Muscle layer of colon (tissue), 2 donors: ENCODE measurements around the gene CCDC187.

Experiments
- H3K27ac ChIP-seq: one replicate; pipeline ENCODE4 v1.7.0; 2013; ENCODE audit warnings: low read depth, mild to moderate bottlenecking, low read length, moderate library complexity
- H3K27me3 ChIP-seq, 2 donors: one replicate each; pipeline ENCODE4 v1.7.0; 2013; ENCODE audit warnings: low read length in 2 of 2, mild to moderate bottlenecking in 2 of 2; ENCODE audit not compliant: insufficient read depth in 2 of 2, control insufficient read depth in 1 of 2
- H3K36me3 ChIP-seq: one replicate; pipeline ENCODE4 v1.7.0; 2013; ENCODE audit warnings: mild to moderate bottlenecking, low read length; ENCODE audit not compliant: insufficient read depth
- H3K4me1 ChIP-seq: one replicate; pipeline ENCODE4 v1.7.0; 2013; ENCODE audit warnings: mild to moderate bottlenecking, low read length; ENCODE audit not compliant: insufficient read depth
- H3K4me3 ChIP-seq, 2 donors: one replicate each; pipeline ENCODE4 v1.7.0; 2013; ENCODE audit warnings: low read length in 2 of 2, low read depth in 1 of 2, mild to moderate bottlenecking in 1 of 2, moderate library complexity in 1 of 2
- H3K9ac ChIP-seq: one replicate; pipeline ENCODE4 v1.7.0; 2013; ENCODE audit warnings: low read length
- H3K9me3 ChIP-seq: one replicate; pipeline ENCODE4 v1.7.0; 2013; ENCODE audit warnings: mild to moderate bottlenecking, low read length
- donor health status: abdominal sarcoma.
- donor health status: Adenocarcinoma of cecum.

The CCDC187 gene

DNA sequence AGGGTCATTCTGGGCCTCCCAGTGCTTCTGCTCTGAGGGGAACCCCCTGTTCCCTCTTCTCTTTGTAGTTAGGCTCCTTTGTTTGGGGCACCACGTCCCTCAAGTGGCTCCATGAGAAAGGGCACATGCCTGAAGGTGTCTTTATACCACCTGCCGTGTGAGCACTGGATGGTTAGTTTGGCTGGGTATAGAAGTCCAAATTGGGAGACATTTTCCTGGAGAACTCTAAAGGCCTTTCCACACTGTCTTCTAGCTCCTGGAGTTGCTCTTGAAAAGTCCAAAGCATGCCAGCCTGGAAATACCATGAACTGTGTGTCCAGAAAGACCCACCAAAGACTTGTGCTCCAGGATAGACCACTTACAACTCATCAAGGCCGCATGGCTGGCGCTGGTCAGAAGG, 11.1 kb upstream of the CCDC187 start:
- Histone ChIP-seq H3K4me1 (no peaks in the 10 kb centered on the region), H3K9me3 (no peaks in the 10 kb centered on the region), H3K27me3 (peaks cover 0 to 20% of the 10 kb centered on the region in 2 donors)

DNA sequence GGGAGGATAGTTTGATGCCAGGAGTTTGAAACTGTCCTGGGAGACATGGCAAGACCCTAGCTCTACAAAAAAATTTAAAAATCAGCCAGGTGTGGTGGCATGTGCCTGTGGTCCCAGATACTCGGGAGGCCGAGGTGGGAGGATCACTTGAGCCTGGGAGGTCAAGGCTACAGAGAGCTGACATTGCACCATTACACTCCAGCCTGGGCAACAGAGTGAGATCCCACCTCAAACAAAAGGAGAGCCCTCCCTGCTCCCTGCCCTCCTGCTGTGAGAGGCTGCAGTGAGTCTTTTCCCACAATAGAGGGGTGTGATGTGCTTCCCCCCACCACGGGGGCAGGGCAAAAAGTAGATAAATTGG, 10.1 kb upstream of the CCDC187 start:
- H3K4me3 ChIP-seq: no peak overlapping the region
- no peaks in the 10 kb centered on the region for H3K36me3 ChIP-seq
- no peak overlapping the region for H3K9ac ChIP-seq
- H3K27ac ChIP-seq: no peak overlapping the region
- H3K27me3 ChIP-seq: peaks cover 0 to 26% of the 10 kb centered on the region in 2 donors
- H3K9me3 ChIP-seq: no peaks in the 10 kb centered on the region
- no peaks in the 10 kb centered on the region for H3K4me1 ChIP-seq

More for the DNA sequence above, 11.1 kb upstream of the CCDC187 start:
- Histone ChIP-seq H3K36me3 (no peaks in the 10 kb centered on the region), H3K27ac (no peak overlapping the region), H3K9ac (no peak overlapping the region), H3K4me3 (no peak overlapping the region)

DNA sequence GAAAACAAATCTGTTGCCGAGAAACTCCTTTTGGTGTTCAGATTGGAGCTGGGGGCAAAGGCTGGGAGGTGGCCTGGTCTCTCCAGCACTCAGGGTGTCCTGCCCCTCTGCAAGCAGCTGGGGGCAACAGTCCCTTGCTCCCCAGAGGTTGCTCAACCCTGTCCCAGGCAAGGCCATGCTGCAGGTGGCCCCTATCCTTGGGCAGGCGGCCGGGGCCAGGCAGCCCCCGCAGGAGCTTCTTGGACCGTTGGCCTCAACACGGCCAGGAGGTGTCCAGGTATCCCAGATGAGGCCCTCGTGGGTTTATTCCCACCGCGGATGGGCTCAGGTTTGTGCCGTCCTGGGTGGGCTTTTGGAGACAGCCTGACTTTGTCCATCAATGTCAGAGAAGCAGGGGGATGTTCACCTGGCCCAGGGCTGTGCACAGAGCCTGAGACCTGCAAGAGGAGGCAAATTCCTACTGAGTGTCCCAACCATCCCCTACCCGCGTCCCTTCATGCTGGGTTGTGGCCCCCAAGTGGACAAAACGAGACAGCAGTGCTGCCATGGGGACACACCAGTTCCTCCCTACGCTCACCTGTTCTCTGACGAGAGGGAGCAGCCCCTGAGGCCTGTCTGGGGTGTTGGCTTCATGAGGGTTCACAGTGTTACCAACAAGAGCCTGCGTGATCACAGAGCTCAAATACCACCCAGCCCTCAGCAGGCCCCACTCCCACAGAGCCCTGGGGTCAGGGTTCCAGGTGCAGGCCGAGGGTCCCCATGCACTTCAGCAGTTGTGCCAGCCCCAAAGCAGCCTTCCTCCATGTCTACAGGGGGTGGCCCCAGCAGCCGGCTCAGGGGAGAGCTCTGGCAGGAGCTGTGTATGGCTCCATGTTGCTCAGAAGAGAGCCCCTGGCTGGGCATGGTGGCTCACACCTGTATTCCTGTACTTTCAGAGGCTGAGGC, 9.5 kb upstream of the CCDC187 start:
- Histone ChIP-seq H3K9me3 (no peaks in the 10 kb centered on the region), H3K4me1 (no peaks in the 10 kb centered on the region), H3K36me3 (no peaks in the 10 kb centered on the region), H3K9ac (no peak overlapping the region), H3K4me3 (no peak overlapping the region), H3K27me3 (peaks cover 0 to 30% of the 10 kb centered on the region in 2 donors), H3K27ac (no peak overlapping the region)

DNA sequence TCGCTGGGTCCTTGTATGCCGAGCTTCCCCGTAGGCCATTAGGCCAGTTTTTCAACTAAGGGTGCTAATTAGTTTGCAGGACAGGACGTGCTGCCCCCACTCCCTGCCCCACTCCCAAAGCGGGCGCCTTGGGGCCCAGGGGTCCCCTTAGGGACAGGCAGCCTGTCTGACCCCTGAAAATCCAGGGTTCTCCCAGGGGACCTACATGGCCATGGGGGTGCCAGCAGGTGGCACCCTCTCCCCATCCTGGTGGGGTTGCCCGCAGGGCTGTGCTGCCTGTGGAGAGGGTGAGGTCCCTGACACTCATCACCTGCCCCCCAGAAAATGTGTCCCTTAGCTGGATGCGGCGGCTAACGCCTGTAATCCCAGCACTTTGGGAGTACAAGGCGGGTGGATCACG, 8.5 kb upstream of the CCDC187 start:
- Histone ChIP-seq H3K4me3 (no peak overlapping the region), H3K36me3 (no peaks in the 10 kb centered on the region), H3K9me3 (no peaks in the 10 kb centered on the region), H3K27me3 (peaks cover 0 to 30% of the 10 kb centered on the region in 2 donors), H3K9ac (no peak overlapping the region), H3K4me1 (no peaks in the 10 kb centered on the region), H3K27ac (no peak overlapping the region)

DNA sequence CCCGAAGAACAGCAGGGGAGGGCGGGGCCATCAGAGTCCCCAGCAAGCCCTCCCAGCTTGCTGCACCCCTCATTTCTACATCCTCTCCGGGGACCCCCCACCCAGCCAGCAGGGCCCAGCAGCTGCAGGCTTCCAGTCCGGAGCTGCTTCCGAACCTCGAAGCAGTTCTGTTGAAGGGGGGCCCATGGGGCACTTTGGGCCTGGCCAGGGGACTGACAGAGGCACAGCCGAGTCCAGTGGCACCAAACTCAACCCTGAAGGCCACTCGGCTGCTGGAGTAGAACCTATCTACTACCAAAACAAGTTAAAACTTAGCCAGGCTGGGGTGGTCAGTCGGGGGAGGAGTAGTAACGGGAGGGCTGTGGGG, 8.1 kb upstream of the CCDC187 start:
- no peaks in the 10 kb centered on the region for H3K4me1 ChIP-seq
- no peak overlapping the region for H3K27ac ChIP-seq
- no peak overlapping the region for H3K4me3 ChIP-seq
- no peaks in the 10 kb centered on the region for H3K36me3 ChIP-seq
- H3K27me3 ChIP-seq: peaks cover 0 to 30% of the 10 kb centered on the region in 2 donors
- H3K9me3 ChIP-seq: no peaks in the 10 kb centered on the region
- H3K9ac ChIP-seq: no peak overlapping the region

DNA sequence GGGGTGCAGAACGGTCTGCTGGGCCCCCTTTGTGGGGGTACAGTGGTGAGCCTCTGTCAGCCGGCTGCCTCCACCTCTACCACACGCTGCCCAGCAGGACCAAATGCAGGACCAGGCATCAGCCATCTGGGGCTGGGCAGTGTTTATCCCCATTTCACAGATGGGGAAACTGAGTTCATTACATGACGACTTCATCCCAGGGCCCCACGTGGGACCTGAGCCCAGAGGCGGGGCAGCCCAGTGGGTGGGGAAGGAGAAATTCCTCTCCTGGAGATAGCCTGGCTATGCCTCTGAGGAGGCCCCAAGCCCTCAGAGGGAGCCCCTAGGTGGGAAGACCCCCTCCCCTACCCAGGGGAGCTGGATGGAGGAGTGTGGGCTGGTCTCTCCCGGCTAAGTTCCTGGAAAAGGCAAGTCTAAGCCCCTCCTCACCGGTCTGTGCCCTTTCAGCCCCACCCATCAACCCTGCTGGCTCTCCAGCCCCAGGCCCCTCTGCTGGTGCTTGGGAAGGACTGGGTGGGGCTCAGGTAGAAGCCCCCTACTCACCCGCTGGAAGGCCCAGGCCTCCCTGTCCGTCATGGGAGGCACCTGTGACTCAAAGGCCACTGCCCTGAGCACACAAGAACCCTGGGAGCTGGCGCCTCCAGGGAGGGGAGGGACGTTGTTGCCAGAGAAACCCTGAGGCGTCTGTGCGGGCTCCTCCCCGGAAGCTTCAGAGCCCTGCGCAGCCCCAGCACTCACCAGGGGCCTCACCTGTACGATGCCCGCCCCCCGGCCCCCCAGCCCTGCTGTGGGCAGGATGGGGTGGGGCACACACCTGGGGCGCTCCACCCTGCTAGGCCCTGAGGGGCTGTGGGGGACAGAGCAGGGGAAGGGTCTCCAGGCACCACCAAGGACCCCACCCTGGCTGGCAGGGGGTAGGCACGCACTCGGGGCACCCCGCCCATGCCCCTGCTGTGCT, 7.4 kb upstream of the CCDC187 start:
- H3K4me1 ChIP-seq: no peaks in the 10 kb centered on the region
- no peak overlapping the region for H3K27ac ChIP-seq
- H3K9ac ChIP-seq: no peak overlapping the region
- no peaks in the 10 kb centered on the region for H3K36me3 ChIP-seq
- peaks cover 0 to 30% of the 10 kb centered on the region in 2 donors for H3K27me3 ChIP-seq
- H3K9me3 ChIP-seq: no peaks in the 10 kb centered on the region
- no peak overlapping the region for H3K4me3 ChIP-seq

DNA sequence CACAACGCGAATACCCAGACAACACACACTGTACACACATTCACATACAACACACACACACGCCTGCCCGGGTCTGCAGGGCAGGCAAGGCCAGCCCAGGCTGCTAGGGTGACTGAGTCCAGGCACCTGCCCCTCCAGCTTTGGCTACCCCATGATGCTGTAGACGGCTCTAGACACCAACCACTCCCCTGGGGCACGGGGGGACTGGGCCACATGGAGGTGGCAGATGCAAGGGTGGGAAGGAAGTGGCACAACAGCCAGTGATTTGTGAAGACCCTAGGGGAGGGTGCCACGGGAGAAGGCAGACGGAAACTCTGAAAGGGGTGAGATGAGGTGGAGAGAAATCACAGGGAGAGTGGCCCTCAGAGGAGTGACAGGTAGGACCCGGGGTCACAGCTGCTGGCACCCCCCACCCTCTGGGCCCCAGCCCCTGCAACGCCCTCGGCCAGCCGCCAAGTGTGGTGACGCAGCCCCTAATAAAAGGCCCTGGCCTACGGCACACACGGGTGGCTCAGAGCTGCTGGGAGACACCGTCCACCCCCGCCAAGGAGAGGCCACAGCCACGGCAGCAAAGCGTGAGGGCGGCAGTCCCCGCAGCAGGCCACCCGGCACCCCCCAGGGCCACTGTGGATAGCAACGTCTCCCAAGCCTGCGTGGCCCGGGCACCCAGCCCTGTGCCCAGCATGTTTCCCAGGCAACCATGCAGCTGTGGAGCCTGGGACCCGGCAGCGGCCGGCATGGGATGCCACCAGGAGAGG, 6.6 kb upstream of the CCDC187 start:
- no peaks in the 10 kb centered on the region for H3K4me1 ChIP-seq
- H3K9ac ChIP-seq: no peak overlapping the region
- H3K27ac ChIP-seq: no peak overlapping the region
- no peaks in the 10 kb centered on the region for H3K36me3 ChIP-seq
- H3K4me3 ChIP-seq: no peak overlapping the region
- no peaks in the 10 kb centered on the region for H3K9me3 ChIP-seq
- peaks cover 0 to 30% of the 10 kb centered on the region in 2 donors for H3K27me3 ChIP-seq

DNA sequence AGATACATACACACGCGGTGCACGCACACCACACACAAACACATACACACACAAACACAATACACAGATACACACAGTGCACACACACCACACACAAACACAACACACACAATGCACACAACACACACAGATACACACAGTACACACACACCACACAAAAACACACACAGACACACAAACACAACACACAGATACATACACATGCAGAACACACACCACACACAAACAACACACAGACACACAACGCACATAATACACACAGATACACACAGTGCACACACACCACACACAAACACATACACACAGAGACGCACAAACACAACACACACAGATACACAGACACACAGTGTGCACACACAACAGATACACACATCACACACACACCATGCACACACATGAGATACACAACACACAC, 5.9 kb upstream of the CCDC187 start:
- no peak overlapping the region for H3K9ac ChIP-seq
- peaks cover 0 to 35% of the 10 kb centered on the region in 2 donors for H3K27me3 ChIP-seq
- no peak overlapping the region for H3K4me3 ChIP-seq
- H3K27ac ChIP-seq: no peak overlapping the region
- no peaks in the 10 kb centered on the region for H3K9me3 ChIP-seq
- H3K4me1 ChIP-seq: no peaks in the 10 kb centered on the region
- H3K36me3 ChIP-seq: no peaks in the 10 kb centered on the region

DNA sequence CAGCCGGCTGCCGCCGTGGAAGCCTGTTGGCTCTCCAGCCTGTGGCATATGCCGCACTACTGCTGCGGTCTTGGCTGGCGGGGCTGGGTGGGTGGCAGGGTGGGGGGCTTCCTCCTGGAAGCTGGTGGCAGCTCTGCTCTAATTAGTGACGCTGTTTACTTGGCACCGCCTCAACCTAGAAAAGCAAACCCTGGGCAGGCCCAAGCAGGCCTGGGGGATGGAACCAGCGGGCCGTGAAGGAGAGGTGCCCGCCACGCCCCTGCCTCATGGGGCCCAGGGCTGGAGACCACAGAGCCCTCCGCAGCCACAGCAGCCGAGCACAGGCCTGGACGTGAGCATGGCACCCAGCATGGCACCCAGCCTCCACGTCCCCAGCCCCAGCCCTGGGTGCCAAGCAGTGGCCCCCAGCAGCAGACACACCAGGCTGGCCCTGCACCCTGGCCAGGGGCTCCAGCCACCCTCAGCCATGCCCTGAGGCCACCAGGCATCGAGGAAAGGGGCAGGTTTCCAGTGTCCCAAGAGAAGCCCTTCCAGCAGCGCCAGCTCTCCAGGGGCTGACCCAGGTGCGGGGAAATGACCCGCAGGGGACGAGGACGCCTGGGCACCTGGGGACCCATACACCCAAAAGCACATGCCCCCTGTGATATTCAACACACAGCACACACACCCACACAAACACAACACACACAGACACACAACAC, 5.4 kb upstream of the CCDC187 start:
- no peaks in the 10 kb centered on the region for H3K36me3 ChIP-seq
- no peak overlapping the region for H3K4me3 ChIP-seq
- no peaks in the 10 kb centered on the region for H3K4me1 ChIP-seq
- H3K9ac ChIP-seq: no peak overlapping the region
- H3K27ac ChIP-seq: no peak overlapping the region
- H3K27me3 ChIP-seq: peaks cover 0 to 39% of the 10 kb centered on the region in 2 donors
- no peaks in the 10 kb centered on the region for H3K9me3 ChIP-seq

DNA sequence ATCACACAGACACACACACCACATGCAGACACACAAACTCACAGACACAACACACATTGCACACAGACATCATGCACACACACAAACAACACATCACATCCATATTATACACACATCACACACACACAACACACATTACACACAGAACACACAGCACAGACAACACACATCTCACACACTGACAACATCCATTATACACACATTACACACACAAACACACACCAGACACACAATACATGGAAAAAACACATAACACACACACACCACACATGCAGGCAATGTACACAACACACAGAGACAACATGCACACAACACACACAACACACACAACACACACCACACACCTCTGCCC, 4.8 kb upstream of the CCDC187 start:
- H3K4me3 ChIP-seq: no peak overlapping the region
- no peaks in the 10 kb centered on the region for H3K4me1 ChIP-seq
- H3K36me3 ChIP-seq: no peaks in the 10 kb centered on the region
- no peaks in the 10 kb centered on the region for H3K9me3 ChIP-seq
- no peak overlapping the region for H3K9ac ChIP-seq
- peaks cover 0 to 40% of the 10 kb centered on the region in 2 donors for H3K27me3 ChIP-seq
- no peak overlapping the region for H3K27ac ChIP-seq
